ENCODE results near the gene HIPK1. TPM values are rescaled to one million over a fixed set of nuclear protein-coding genes. Genes with fewer than 3 reads are reported as not detected.
"Not testable (repeated sequence)": the region's sequence is repeated elsewhere in the genome, so short reads cannot be mapped to it uniquely, and the experiment has no call there.

HIPK1 gene
- total and polyA plus RNA-seq, 8 donors, result 6.8 to 42.1 (median 28.9) TPM

GRCh38 chr1:114015075-114015474, 86.0 kb downstream of the HIPK1 start:
- Histone ChIP-seq H3K4me3 (no peak overlapping the region), H3K9me3 (no peaks in the 10 kb centered on the region), H3K4me1 (no peaks in the 10 kb centered on the region), H3K36me3 (no peaks in the 10 kb centered on the region), H3K27me3 (no peaks in the 10 kb centered on the region), H3K27ac (no peak overlapping the region)
- ATAC-seq (no peak), FAIRE-seq (no peak), DNase-seq (no peak)
- no peak for TF ChIP-seq CTCF (IDR thresholded peaks at IDR 0.05)
- intact Hi-C loops (cut with DNase I), result no loop called here
- 35 to 43% methylated on average over 2 of the region's 2 CpGs for WGBS, 2 donors

- intact Hi-C loops (cut with DNase I); DNase-seq: not testable (repeated sequence)
These were observed 90.6 kb downstream of the HIPK1 start for GRCh38 chr1:114019724-114020123.

GRCh38 chr1:114021665-114022099, 92.6 kb downstream of the HIPK1 start:
- Histone ChIP-seq H3K27ac (no peak overlapping the region), H3K9me3 (no peaks in the 10 kb centered on the region), H3K27me3 (no peaks in the 10 kb centered on the region), H3K36me3 (no peaks in the 10 kb centered on the region), H3K4me3 (no peak overlapping the region), H3K4me1 (no peaks in the 10 kb centered on the region)
- intact Hi-C loops (cut with DNase I), result no loop called here
- WGBS, 2 donors, result 11 to 16% methylated on average over 4 of the region's 4 CpGs
- ATAC-seq (no peak), FAIRE-seq (no peak), DNase-seq (no peak)
- TF ChIP-seq CTCF (IDR thresholded peaks at IDR 0.05), result no peak

More at GRCh38 chr1:114019724-114020123, 90.6 kb downstream of the HIPK1 start:
- H3K27ac ChIP-seq, H3K27me3 ChIP-seq, H3K36me3 ChIP-seq, H3K9me3 ChIP-seq, ATAC-seq, H3K4me3 ChIP-seq, H3K4me1 ChIP-seq, FAIRE-seq: not testable (repeated sequence)
- 81 to 97% methylated on average over 3 of the region's 3 CpGs for WGBS, 2 donors

GRCh38 chr1:114022877-114023276, 93.8 kb downstream of the HIPK1 start:
- DNase-seq (no peak), ATAC-seq (no peak), FAIRE-seq (no peak)
- TF ChIP-seq CTCF (IDR thresholded peaks at IDR 0.05), result no peak
- no peak overlapping the region for H3K27ac ChIP-seq
- intact Hi-C loops (cut with DNase I), result no loop called here
- no peaks in the 10 kb centered on the region for H3K36me3 ChIP-seq
- H3K4me3 ChIP-seq, result no peak overlapping the region
- no peaks in the 10 kb centered on the region for H3K4me1 ChIP-seq
- H3K27me3 ChIP-seq, result no peaks in the 10 kb centered on the region
- WGBS, 2 donors, result 91 to 95% methylated on average over 2 of the region's 2 CpGs
- H3K9me3 ChIP-seq, result no peaks in the 10 kb centered on the region

- no peak for DNase-seq
- Histone ChIP-seq H3K27me3 (no peaks in the 10 kb centered on the region), H3K4me3 (no peak overlapping the region), H3K4me1 (no peaks in the 10 kb centered on the region), H3K27ac (no peak overlapping the region), H3K36me3 (no peaks in the 10 kb centered on the region), H3K9me3 (no peaks in the 10 kb centered on the region)
- ATAC-seq, result no peak
- WGBS, 2 donors, result 84 to 88% methylated on average over 6 of the region's 6 CpGs
- intact Hi-C loops (cut with DNase I), result no loop called here
- TF ChIP-seq CTCF (IDR thresholded peaks at IDR 0.05), result no peak
- FAIRE-seq, result no peak
These were observed 94.3 kb downstream of the HIPK1 start for GRCh38 chr1:114023377-114023776.

Measured in pancreas (tissue), 10 donors.